GM12878 (cell line): ENCODE data around the gene BZW2. TPM values are rescaled to one million over a fixed set of nuclear protein-coding genes. Genes with fewer than 3 reads are reported as not detected.

Experiments
- ATAC-seq: fragments of 200-7000 bp; cut with Tn5 transposase; 3 replicates; pipeline ENCODE4 v1.9.1; 2020; ENCODE audit warnings: mild to moderate bottlenecking, moderate library complexity
- BruUV-seq: library from RNA; stranded (reverse); fragments of 400-500 nt; replicated peaks from 2 replicates; lab custom pipeline; 2021; lab: Mats Ljungman, UMichigan
- CTCF ChIA-PET: fragments of 300-600 bp; sonication (Branson Sonifier 250); formaldehyde crosslinking; extraction: SDS; loops from one replicate; lab custom pipeline; 2021; ENCODE audit warnings: inconsistent platforms; lab: Yijun Ruan, JAX
- POLR2A ChIA-PET: fragments of 350-600 bp; formaldehyde crosslinking; extraction: SDS; loops from one replicate; lab custom pipeline; 2021; ENCODE audit warnings: inconsistent platforms; lab: Charles Lee
- RAD21 ChIA-PET: fragments of 300-600 bp; sonication (Branson Sonifier 250); formaldehyde crosslinking; loops from one replicate; lab custom pipeline; 2023; ENCODE audit warnings: antibody characterized with exemption; ENCODE audit not compliant: unreplicated experiment; lab: Charles Lee
- SMC1A ChIA-PET: fragments of 300-600 bp; sonication (Branson Sonifier 250); formaldehyde crosslinking; loops from one replicate; lab custom pipeline; 2023; ENCODE audit not compliant: unreplicated experiment, uncharacterized antibody; lab: Charles Lee
- DNase-seq: peaks from one replicate; pipeline ENCODE4 v3.0.0-alpha.2; 2011; ENCODE audit warnings: low read depth, low spot score
- FAIRE-seq: peaks from 3 replicates; lab custom pipeline; 2011; peaks lifted over from hg19 to GRCh38; lab: Jason Lieb, UNC
- H2AFZ ChIP-seq: 2 replicates; pipeline ENCODE4 v1.6.0; 2011; ENCODE audit warnings: low read depth, low read length, control low read depth; ENCODE audit not compliant: control insufficient read depth
- H3K27ac ChIP-seq: 2 replicates; pipeline ENCODE4 v1.5.1; 2011; ENCODE audit warnings: control low read depth; ENCODE audit not compliant: control insufficient read depth, insufficient read depth
- H3K27me3 ChIP-seq, 2 experiments: replicated peaks in 1 of 2; 2 replicates each; pipeline versions ENCODE4 v1.6.0 to v1.6.1; 2011; ENCODE audit warnings: low read length in 1 of 2; ENCODE audit not compliant: control insufficient read depth in 2 of 2, insufficient read depth in 2 of 2
- H3K36me3 ChIP-seq, 2 experiments: 2 replicates each; pipeline ENCODE4 v1.5.1; 2011; ENCODE audit warnings: low read length in 1 of 2; ENCODE audit not compliant: control insufficient read depth in 2 of 2, insufficient read depth in 2 of 2
- H3K4me1 ChIP-seq: 2 replicates; pipeline ENCODE4 v1.6.1; 2011; ENCODE audit warnings: mild to moderate bottlenecking, low read length, moderate library complexity, mixed read lengths; ENCODE audit not compliant: control insufficient read depth, insufficient read depth
- H3K4me2 ChIP-seq: 2 replicates; pipeline ENCODE4 v1.6.0; 2011; ENCODE audit warnings: control low read depth; ENCODE audit not compliant: control insufficient read depth, insufficient read depth
- H3K4me3 ChIP-seq: fragments of 200-600 bp; sonication (generic); 2 replicates; pipeline ENCODE4 v1.5.1; 2016
- H3K79me2 ChIP-seq: 2 replicates; pipeline ENCODE4 v1.6.0; 2011; ENCODE audit warnings: low read length; ENCODE audit not compliant: control insufficient read depth, insufficient read depth
- H3K9ac ChIP-seq: 2 replicates; pipeline ENCODE4 v1.8.0; 2011; ENCODE audit warnings: low read length, control low read depth, mixed read lengths; ENCODE audit not compliant: control insufficient read depth, insufficient read depth
- H3K9me3 ChIP-seq: replicated peaks from 3 replicates; pipeline ENCODE4 v1.5.1; 2011; ENCODE audit warnings: mild to moderate bottlenecking, low read length; ENCODE audit not compliant: control insufficient read depth, insufficient read depth
- H4K20me1 ChIP-seq: 2 replicates; pipeline ENCODE4 v1.6.0; 2011; ENCODE audit not compliant: control insufficient read depth, insufficient read depth
- CTCF ChIP-seq, 3 experiments: IDR thresholded peaks in 2 of 3; conservative IDR thresholded peaks in 1 of 3; 2 replicates each; pipeline ENCODE4 v1.5.1; 2011; ENCODE audit warnings: low read depth in 3 of 3, low read length in 3 of 3, mild to moderate bottlenecking in 3 of 3, control low read depth in 2 of 3, moderate library complexity in 2 of 3, inconsistent platforms in 1 of 3, mixed read lengths in 1 of 3; ENCODE audit not compliant: control insufficient read depth in 2 of 3, insufficient read depth in 1 of 3; ENCODE audit errors: extremely low read depth in 1 of 3
- RAD21 ChIP-seq: IDR thresholded peaks from 2 replicates; pipeline ENCODE4 v1.6.1; 2011; ENCODE audit warnings: mild to moderate bottlenecking, low read depth, low read length, moderate library complexity; ENCODE audit not compliant: insufficient read depth
- WGBS: methylation state at CpG from one replicate; pipeline ENCODE4 v1.1.6; 2016; ENCODE audit warnings: low lambda C conversion rate; ENCODE audit not compliant: insufficient replicate concordance, insufficient coverage; ENCODE audit errors: missing lambda C conversion rate; 5-methylcytosine and 5-hydroxymethylcytosine counted together
- in situ Hi-C: fragments of 300-500 bp; cut with MboI; formaldehyde crosslinking; loops from 9 replicates; pipeline ENCODE4 v1.14.3; 2018; ENCODE audit warnings: mixed read lengths
- intact Hi-C: fragments of 100-400 bp; cut with micrococcal nuclease; formaldehyde crosslinking; loops from one replicate; pipeline ENCODE4 v1.14.2; 2022; ENCODE audit not compliant: unreplicated experiment
- polyA plus RNA-seq, 11 experiments: library from polyadenylated mRNA; depleted of rRNA in 4 of 11; unstranded in 6 of 11; stranded (reverse) in 5 of 11; fragments of >200 nt; fragmentation: Nextera tagmentation in 4 of 11; fragmentation: Illumina TruSeq in 1 of 11; extraction: Ambion mirVana in 4 of 11; extraction: Trizol in 1 of 11; gene quantifications; 1 replicate in 1 of 11; 2 replicates in 10 of 11; pipeline versions ENCODE4 v1.2.1 to v1.2.3, GENCODE V29; 2011 to 2016; ENCODE audit warnings: inconsistent platforms in 2 of 11, missing spikeins in 2 of 11, low read depth in 1 of 11
- total RNA-seq, 4 experiments: library from RNA; depleted of rRNA in 3 of 4; stranded (reverse); fragments of >200 nt in 3 of 4; fragmentation: Illumina TruSeq in 1 of 4; extraction: Trizol in 1 of 4; gene quantifications; 2 replicates each; pipeline versions ENCODE4 v1.2.1 to v1.2.3, GENCODE V29; 2013 to 2021
- TF ChIP-seq, protein P1 (sequence below): fragments of 450-650 bp; formaldehyde crosslinking; IDR thresholded peaks from 2 replicates; pipeline ENCODE4 v1.5.0; 2022; ENCODE audit warnings: mild to moderate bottlenecking, missing genetic modification characterization

Gene BZW2
- total and polyA plus RNA-seq, 10 of the 15 experiments (the other 5 are each of a cell fraction or from before 2014, with no cell fraction given) = 1.3 to 6.8 (median 3.1) TPM

DNA sequence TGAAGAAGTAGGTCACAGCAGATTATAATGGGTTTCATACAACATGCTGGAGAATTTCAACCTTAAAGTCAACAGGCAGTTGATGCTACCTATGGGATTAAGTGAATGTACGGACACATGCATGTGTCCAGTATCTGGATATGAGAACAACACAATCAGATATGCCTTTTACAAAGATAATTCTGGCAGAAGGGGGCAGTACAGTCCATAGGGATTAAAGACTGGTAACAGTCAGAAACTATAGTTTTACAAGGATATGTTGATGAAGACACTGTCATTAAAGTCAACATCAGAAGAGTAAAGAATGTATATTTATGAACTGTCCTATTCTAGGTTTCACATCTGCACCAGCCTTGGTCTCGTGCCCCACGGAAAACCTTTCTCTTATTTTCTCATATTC lies 41.9 kb upstream of the BZW2 start:
- DNase-seq = no peak
- ChIA-PET POLR2A (no interaction called here), RAD21 (no interaction called here), CTCF (no interaction called here), SMC1A (no interaction called here)
- intact Hi-C loops (loop anchor here (5.0 kb wide), 1 partner anchor 313 kb away; no protein-coding TSS in a partner anchor), in situ Hi-C loops (no loop called here)
- H3K27ac ChIP-seq = no peak overlapping the region
- no peak for ATAC-seq
- H3K9me3 ChIP-seq = no peaks in the 10 kb centered on the region
- no peak overlapping the region for H3K4me3 ChIP-seq
- no peaks in the 10 kb centered on the region for H3K27me3 ChIP-seq
- no peaks in the 10 kb centered on the region for H3K4me1 ChIP-seq
- no peaks in the 10 kb centered on the region for H3K79me2 ChIP-seq
- H3K4me2 ChIP-seq = no peak overlapping the region
- WGBS = 46% methylated on average over 3 of the region's 3 CpGs
- BruUV-seq = no TSS peak
- H3K9ac ChIP-seq = no peak overlapping the region
- H4K20me1 ChIP-seq = 0 out of 2 replicates have a peak, but pooled peaks cover 2% of the 10 kb centered on the region
- H3K36me3 ChIP-seq = no peaks in the 10 kb centered on the region
- H2AFZ ChIP-seq = no peak overlapping the region
- TF ChIP-seq RAD21 = 0 out of 2 replicates have a peak, but pooled peaks have one; percentile 26
- TF ChIP-seq CTCF (IDR thresholded peaks at IDR 0.05 in 2 of 3, conservative IDR thresholded peaks at IDR 0.05 in 1 of 3; ENCODE audit: control insufficient read depth in 2 of 3, extremely low read depth in 1 of 3, insufficient read depth in 1 of 3, low read depth in 3 of 3, low read length in 3 of 3) = peak in 2 of 3 experiments; percentile 10; a peak in 1 of 6 replicates
- TF ChIP-seq, protein P1, sequence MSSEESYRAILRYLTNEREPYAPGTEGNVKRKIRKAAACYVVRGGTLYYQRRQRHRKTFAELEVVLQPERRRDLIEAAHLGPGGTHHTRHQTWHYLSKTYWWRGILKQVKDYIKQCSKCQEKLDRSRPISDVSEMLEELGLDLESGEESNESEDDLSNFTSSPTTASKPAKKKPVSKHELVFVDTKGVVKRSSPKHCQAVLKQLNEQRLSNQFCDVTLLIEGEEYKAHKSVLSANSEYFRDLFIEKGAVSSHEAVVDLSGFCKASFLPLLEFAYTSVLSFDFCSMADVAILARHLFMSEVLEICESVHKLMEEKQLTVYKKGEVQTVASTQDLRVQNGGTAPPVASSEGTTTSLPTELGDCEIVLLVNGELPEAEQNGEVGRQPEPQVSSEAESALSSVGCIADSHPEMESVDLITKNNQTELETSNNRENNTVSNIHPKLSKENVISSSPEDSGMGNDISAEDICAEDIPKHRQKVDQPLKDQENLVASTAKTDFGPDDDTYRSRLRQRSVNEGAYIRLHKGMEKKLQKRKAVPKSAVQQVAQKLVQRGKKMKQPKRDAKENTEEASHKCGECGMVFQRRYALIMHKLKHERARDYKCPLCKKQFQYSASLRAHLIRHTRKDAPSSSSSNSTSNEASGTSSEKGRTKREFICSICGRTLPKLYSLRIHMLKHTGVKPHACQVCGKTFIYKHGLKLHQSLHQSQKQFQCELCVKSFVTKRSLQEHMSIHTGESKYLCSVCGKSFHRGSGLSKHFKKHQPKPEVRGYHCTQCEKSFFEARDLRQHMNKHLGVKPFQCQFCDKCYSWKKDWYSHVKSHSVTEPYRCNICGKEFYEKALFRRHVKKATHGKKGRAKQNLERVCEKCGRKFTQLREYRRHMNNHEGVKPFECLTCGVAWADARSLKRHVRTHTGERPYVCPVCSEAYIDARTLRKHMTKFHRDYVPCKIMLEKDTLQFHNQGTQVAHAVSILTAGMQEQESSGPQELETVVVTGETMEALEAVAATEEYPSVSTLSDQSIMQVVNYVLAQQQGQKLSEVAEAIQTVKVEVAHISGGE (CRISPR knock-in tag) = no peak
- no peak for FAIRE-seq
